ENCODE data around the gene CCDC154.

The CCDC154 gene

DNA sequence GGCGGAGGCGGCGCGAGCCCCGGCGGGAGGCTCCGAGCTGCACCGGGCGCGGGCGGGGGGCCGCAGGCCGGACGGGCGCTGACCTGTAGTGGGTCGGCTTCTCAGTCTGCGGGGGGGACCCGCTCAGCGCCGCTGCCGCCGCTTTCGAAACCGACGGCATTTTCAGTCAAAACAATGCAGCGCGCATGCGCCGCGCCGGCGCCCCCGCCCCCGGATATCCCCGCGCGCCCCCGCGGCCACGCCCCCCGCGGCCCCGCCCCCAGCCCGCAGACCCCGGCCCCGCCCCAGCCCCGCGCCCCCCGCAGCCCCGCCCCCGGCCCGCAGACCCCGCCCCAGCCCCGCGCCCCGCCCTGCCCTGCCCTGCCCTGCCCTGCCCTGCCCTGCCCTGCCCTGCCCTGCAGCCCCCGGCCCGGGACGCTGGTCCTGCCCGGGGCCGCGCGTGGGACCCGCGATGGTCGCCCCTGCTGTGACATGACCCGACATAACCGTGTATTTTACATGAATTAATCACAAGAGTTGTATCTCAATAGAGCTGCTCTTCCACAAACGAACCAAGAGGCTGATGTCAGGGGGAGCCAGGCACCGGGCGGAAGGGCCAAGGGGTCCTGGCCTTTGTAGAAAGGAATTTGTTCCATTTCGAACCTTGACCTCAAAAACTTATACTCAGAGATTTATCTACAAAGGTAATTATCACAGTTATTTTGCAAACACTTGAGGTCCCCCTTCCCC, 29.7 kb downstream of the CCDC154 start, which contains the start of gene UNKL:
Gene UNKL, minus strand, starts transcription at position 173 of the 729 bp plus-strand sequence. Its CDS starts 13 bp downstream, at position 160.
- DNase-seq: peak in 1 of 2 experiments; percentile 3

DNA sequence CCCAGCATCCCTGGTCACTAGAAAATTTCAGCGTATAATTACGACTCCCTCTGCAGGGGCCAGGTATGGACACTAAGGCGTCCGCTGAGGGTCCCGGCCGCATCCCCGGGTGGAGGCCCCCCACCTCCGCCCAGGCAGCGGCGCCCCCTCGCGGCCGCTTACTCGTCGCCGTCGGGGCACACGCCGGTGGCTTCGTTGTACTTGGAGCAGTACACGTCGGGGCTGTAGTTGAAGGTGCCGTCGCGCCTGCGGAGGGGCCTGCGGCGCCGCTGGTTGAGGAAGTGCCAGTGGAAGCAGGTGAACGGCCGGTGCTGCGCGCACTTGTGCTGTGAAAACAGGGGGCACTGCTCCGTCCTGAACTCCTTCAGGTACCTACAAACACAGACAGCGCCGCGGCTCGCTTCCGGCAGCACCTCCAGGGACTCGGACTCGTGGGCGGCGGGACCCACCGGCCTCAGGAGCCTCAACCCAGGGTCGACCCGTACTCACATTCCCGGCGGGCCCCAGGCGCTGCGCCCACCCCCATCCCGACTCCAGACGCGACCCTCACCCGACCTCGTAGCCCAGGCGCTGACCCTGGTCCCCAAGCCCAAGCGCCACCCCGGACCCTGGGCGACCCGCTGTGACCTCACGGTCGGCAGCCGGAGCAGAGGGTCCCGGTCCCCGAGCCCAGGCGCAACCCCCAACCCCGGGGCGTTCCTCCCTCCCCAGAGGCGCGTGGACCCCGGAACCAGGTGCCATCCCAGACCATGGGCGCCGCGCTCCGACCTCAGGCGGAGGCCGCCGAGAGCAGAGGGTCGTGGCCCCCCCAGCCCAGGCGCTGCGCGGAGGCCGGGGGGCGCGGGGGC, 30.4 kb downstream of the CCDC154 start:
- peak; percentile 25 for DNase-seq

DNA sequence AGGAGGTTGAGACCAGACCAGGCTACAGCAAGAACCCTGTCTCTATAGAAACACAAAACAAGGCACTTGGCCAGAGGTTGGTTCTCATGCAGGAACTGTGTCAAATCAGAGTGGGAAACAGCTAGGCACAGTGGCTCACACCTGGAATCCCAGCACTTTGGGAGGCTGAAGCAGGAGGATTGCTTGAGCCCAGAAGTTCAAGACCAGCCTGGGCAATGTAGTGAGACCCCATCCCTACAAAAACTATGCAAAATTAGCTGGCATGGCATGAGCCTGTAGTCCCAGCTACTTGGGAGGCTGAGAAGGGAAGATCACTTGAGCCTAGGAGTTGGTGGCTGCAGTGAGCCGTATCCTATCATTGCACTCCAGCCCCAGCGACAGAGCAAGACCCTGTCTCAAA, 31.5 kb downstream of the CCDC154 start:
- no peak for DNase-seq

DNA sequence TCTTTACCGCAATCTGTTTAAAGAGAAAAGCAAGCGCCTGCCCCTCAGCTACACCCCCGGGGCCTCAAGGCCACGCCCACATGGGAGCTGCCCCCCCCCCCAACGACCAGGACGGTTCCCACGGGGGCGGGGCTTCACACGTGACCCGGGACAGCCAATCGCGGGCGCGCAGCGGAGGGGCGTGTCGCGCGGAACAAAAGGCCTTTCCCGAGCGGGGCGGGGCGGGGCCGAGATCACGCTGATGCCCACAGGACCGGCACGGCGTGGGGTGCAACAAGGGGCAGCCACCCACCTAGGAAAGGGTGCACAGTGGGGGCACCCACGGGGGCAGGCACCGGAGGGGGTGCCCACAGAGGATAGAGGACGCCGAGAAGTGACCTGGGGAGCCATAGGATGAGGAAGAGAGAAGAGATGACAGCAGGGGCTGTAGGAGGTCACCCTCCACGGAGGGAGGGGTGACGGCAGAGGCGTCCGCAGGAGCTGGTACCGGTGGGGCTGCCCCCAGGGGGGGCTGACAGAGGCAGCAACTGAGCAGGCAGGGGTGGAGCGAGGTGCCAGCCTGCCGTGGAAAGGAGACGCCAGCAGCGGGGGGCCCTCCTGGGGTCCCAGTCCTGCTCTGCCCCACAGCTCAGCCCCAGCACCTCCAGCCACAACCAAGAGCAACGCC, 36.1 kb downstream of the CCDC154 start:
- peak; percentile 44 to 47 for DNase-seq

DNA sequence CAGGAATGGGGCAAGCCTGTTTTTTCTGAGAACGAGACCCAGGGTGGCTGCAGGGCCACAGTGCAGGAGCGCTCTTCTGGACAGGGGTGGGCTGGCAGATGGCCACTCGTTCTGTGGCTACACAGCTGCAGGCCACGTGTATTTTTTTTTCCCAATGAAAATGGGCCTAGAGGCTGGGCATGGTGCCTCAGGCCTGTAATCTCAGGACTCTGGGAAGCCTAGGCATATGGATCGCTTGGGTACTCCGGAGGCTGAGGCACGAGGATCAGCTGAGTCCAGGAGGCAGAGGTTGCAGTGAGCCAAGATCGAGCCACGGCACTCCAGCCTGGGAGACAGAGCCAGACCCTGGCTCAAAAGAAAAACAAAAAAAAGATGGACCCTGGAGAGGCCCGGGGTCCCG, 36.6 kb downstream of the CCDC154 start:
- no peak for DNase-seq

DNA sequence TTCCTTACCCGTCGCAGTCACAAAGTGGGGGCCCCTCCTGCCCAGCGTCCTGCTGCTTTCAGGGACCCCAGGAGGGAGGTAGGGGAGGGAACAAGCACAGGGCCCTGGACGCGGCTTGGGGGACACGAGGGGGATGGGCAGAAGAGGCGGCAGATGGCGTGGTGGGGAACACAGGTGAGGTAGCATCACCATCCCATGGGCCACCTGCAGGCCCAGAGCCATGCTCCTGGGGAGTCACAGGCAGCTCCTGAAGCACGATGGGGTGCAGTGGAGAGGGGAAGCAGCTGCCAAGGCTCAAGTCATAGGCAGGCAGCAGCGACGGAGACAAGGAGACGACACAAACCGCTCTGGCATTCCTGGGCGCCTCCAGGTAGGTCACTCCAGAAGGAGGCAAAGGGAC, 40.6 kb downstream of the CCDC154 start:
- DNase-seq: no peak

DNA sequence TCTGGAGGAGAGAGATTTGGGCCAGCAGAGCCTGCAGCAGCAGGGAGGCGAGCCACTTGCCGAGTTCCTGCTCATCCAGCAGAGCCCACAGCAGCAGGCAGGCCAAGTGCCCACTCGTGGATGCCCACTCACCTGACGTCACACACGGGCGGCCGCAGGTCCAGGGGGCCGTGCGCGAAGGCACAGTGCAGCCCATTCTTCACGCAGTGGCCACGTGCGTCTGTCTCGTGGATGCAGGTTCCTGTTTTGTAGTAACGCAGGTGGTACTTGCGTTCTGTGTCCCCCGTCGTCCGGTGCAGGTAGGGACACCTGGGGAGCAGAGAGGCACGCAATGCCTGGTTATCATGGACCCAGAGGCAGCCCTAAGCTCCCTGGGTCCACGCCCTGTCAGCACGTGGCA, 41.3 kb downstream of the CCDC154 start:
- no peak for DNase-seq

DNA sequence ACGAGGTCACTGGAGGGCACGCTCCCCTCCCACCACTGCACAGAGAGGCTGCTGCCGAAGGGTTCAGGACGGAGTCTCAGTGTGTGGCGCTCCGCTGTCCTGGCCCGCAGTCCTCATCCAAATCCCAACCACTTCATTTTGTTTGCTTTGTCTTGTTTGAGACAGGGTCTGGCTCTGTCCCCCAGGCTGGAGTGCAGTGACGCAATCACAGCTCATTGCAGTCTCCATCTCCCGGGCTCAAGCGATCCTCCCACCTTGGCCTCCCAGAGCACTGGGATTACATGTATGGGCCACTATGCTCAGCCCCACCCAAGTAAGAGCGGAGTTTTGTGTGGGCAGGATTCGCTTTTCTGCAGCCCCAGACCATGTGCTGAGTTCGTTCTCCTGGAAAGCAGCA, 42.6 kb downstream of the CCDC154 start:
- no peak for DNase-seq

DNA sequence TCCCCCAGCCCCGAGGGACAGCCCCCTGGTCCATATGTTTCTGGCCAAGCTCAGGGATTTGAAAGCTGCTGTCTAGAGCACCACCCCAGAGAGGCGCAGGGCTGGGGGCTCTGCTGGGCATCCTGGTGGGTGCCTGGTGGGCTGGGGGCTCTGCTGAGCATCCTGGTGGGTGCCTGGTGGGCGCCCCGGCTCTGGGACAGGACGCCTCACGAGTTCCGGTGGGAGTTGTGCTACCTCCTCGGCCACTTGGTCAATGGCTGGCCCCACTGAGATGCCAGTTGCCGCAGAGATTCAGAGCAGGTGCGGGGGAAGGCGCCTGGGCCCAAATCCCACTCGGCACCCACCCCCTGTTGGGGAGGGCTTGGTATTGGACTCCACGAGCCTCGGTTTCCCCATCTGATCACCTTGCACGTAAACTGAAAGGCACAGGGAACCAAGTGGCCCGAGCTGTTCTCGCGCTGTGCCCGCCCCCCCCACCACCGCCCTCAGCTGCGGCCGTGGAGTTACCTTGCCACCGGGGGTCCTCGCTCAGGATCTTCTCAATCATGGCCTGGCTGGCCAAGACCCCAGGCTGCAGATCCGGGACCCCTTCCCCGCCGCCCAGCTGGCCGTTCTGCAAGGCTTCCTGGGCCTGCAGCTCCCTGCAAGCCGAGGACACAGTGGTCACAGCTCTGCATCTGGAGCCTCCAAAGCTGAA, 43.1 kb downstream of the CCDC154 start:
- no peak for DNase-seq

DNA sequence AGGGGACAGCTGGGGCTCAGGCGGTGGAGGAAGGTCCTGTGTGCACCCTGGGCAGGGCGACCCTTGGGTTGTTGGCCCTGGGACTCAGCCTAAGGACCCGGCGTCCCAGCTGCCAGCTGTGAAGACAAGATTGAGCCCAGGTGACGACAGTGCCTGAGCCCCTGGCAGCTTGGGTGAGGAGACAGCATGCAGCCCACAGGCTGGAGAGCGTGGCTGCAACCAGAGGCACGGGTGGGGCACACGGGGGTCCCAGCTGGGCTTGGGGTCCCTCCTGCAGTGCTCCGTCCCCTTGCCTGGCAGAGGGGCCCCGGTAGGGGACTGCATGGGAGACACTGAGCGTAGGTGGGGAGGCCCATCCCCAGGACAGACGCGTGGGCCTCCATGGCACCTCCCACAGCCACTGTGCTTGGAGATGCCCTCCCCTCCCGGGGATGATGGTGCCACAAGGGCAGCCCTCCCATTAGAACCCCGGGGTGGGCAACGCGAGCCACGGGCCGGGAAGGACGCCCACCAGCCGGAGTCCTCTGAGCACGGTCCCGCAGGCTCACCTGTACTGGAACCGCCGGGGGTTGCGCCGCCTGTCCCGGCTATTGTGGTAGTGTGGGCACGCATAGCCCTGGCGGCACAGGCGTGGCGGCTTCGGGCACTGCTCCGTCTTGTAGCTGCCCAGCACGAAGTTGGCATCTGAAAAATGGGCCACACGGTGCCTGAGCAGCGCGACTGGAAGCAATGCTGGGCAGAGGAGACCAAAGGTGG, 45.4 kb downstream of the CCDC154 start:
- no peak for DNase-seq

DNA sequence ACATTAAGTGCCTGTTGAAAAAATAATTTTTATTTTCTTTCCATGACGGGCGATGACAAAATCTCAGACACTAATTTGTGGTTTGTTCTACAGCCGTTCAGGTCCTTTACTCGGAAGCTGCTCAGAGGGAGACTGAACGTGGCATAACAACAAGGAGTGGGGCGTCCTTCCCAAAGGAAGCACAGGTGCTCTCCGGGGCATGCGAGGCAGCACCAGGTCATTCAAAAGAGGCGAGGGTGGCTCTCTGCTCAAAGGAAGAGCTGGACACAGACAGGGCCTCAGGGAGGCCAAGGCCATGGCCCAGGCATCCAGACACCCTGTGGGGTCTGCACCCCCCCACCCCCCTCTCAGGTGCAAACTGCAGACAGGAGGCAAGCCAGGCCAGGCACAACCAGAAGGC, 46.0 kb downstream of the CCDC154 start:
- DNase-seq: no peak

DNA sequence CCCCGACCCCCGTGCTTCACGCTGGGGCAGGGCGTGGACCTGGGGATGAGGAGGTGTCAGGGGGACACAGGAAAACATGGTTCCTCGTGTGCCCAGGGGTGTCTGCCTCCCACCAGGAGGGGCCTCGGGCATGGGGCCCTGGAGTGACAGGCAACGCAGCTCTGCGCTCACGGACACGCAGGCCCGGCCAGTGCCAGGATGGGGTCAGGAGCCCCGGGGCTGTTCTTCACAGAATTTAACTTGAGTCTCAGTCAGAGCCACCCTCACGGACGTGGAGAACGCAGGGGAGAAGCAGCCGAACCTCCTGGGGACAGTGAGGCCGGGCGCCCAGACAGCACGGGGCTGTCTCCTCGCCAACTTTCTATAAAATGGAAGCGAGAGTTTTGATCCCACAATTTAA, 46.6 kb downstream of the CCDC154 start:
- no peak for DNase-seq

DNA sequence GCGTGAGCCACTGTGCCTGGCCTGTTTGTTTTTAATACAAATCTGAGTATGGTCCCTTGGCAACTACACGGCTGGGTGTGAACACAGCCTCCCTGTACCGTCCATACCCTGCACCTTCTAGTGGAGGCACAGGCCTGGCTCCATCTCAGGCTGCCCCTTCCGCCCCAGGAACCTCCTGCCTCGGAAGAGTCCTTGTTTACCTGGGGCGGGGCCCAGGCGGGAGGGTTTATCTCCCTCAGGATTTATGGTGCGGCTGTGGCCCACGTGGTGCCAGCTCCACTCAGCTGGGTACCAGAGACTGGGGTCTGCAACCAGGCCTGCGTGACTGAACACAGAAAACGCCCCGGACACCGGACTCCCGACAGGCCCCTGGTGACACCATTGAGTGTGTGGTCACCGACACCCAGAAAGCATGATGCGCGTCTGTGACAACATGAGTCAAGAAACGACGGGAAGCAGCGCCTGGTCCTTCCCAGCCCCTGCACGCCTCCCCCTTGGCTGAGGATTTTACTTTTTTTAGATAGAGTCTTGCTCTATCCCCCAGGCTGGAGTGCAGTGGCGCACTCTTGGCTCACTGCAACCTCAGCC, 48.8 kb downstream of the CCDC154 start:
- no peak for DNase-seq

DNA sequence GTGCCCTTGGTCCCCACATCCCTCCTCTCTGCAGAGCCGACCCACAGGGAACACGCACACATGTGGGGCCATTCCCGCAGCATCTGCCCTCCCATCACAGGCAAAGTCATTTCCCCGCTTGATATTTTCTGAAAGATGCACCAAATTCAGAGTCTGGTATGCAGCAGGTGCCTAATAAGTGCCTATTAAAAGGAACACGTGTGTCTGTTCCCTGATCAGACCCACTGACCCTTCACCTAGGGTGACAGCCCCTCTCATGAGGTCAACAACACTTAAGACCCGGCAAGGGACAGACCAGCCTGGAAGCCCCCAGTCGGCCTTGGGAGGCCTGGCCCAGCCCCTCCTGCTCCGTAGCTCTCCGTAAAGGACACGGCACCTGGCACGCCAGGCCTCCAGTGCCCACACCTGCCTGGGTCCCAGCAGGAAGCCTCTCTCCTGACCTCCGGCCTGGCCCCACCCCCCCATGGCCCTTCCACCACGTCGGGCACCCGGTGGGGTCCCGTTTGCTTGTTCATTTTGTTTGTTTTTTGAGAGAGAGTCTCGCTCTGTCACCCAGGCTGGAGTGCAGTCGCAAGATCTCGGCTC, 49.9 kb downstream of the CCDC154 start:
- DNase-seq: no peak

DNA sequence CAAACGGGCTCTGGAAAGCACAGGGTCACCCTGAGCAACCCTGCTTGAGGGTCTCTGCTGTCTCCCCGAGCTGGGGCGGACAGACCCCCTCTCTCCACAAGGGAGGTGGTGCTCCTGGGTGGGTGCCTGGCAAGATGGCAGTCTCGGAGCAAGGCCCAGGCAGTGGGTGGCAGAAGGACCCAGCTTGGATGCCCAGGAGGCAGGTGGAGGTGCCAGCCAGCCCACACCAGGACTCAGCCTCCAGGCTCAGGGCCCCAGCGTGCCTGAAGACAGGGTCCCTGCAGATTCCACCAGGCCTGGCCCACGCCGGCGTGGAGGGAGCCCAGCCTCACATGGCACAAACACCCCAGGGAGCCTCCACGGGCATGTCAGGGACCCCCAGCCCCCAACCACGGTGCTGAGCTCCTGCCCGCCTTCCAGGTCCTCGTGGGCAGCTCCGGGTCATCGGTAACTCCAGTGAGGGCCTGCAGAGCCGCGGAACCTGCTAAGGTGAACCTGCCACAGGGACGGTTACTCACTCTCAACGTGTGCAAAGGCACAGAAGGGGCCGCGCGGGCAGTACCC, 50.7 kb downstream of the CCDC154 start:
- DNase-seq: no peak

DNA sequence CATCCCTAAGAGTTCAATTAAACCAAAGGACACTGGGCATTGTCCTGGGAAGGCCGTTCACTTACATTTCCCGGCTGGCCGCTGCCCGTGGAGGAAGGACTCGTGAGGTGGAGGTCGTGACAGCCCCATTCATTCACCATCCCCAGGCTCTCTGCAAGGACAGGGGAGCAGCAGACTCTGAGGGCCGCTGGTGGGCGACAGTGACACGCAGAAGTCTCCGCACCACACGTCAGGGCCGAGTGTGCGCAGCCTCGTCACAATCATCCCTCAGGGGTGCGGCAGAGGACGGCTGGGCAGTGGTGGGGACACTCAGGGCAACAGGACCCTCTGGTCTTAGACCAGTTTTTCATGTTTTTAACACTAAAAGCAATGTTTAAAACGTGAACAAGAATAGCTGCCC, 51.5 kb downstream of the CCDC154 start:
- no peak for DNase-seq

DNA sequence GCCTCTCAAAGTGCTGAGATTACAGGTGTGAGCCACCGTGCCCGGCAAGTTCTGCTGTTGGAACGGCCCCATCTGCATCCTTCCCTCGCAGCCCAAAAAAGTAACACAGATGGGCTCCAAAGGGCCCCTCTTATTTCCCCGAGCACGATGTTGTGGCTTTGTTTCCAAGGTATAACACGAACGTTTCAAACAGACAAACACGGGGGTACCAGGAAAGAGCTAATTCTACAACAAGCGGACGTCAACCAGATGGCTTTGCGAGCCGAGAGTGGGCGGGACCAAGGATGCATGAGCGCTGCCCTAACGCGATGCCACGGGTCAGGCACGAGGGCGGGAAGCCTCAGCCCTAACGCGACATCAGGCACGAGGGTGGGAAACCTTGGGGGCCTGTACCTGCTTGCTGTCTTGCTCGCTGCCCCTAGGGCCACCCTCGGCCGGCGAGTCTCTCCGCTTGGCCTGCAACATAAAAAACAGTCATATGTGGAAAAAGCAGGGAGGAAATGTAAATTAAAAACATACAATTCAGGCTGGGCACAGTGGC, 54.0 kb downstream of the CCDC154 start:
- no peak for DNase-seq

DNA sequence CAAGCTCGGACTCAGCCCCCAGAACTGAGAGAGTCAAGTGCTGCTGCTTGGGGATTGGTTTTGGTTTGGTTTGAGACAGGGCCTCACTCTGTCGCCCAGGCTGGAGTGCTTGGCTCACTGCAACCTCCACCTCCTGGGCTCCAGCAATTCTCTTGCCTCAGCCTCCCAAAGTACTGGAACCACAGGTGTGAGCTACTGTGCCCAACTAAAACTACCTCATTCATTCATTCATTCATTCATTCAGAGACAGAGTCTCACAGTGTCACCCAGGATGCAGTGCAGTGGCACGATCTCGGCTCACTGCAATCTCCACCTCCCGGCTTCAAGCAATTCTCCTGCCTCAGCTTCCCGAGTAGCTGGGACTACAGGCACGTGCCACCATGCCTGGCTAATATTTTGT, 54.6 kb downstream of the CCDC154 start:
- no peak for DNase-seq

DNA sequence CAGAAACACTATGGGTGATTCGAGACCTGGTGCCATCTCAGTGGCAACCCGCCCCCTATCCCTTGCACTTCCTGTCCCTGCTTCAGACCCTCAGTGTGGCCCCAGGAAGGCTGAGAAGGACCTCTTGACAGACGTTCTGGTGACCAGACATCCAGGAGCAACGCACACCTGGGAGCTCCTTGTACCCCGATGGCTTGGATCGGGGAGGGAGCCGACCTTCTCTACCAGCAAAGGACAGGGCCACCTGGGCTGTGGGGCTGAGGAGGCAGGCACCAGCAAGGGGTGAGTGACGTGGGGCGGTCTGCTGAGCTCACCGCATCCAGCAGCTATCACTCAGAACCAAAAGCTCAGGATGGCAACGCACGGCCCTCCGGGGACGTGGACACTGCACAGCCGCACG, 57.0 kb downstream of the CCDC154 start:
- no peak for DNase-seq

DNA sequence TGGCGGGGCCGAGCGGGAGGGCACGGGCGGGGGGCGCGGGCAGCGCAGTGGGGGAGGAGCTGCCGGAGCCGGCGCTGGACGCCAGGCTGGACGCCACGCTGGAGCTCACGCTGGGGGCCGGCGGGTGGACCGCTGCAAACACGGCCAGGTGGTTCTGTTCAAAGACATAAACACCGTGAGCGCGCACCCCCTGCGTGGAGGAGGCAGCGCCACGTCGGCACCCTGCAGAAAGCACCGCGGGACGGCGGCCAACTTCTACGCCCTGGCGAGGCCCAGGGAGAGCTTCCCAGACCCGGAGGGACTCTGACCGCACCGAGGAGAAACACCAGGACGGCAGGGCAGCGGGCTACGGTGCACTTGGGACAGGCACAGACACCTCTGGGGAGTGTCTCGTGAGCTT, 59.1 kb downstream of the CCDC154 start:
- no peak for DNase-seq

All from Kasumi-1 (cell line).